ENCODE data around the gene UGDH. TPM values are rescaled to one million over a fixed set of nuclear protein-coding genes. Genes with fewer than 3 reads are reported as not detected.
A peak's percentile ranks its signal among the peaks of the same experiment; 100 is the strongest.
"Not testable (repeated sequence)": the region's sequence is repeated elsewhere in the genome, so short reads cannot be mapped to it uniquely, and the experiment has no call there.

The UGDH gene
- total RNA-seq, 4 donors from 2014 or later = 293 to 849 (median 479) TPM

DNA sequence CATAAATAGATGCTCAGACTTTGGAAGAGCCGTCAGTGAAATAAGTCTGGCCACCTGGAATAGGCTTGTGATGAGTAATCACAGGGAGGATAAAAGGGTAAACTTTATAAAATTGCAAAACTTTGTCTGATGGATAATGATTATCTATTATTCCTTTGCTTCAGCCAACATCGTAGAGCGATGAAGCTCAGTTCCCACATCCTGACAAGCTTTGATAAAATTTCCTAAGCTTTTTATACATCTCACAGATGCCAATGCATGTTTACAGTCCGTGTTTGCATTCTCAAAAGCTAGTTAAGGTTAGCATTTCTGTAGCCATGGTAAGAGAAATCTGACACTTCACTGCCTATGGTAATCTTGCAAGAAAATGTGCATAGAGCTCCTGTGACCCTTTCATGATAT is 15.4 kb upstream of the UGDH start:
- in situ Hi-C loops (cut with MboI; ENCODE audit: low pct_ligation_motif_present in 1 of 4, low pct_unique_long_range_greater_than_20kb in 1 of 4, low sequenced_read_pairs in 3 of 4) = no loop called here
- Histone ChIP-seq H3K9me3 (no peaks in the 10 kb centered on the region), H3K4me3 (no peak overlapping the region), H3K36me3 (no peaks in the 10 kb centered on the region), H3K4me1 (peaks cover 4 to 40% (median 13%) of the 10 kb centered on the region in 4 donors), H3K27ac (peak overlapping the region in 1 of 4 donors; percentile 67), H3K27me3 (no peaks in the 10 kb centered on the region)
- intact Hi-C loops (cut with DNase I; ENCODE audit: low total_unique reads) = no loop called here
- 55 to 62% methylated on average over 4 of the region's 4 CpGs for WGBS, 2 donors (ENCODE audit: low coverage in 1 of 2)
- no peak for DNase-seq
- TF ChIP-seq, protein P1, sequence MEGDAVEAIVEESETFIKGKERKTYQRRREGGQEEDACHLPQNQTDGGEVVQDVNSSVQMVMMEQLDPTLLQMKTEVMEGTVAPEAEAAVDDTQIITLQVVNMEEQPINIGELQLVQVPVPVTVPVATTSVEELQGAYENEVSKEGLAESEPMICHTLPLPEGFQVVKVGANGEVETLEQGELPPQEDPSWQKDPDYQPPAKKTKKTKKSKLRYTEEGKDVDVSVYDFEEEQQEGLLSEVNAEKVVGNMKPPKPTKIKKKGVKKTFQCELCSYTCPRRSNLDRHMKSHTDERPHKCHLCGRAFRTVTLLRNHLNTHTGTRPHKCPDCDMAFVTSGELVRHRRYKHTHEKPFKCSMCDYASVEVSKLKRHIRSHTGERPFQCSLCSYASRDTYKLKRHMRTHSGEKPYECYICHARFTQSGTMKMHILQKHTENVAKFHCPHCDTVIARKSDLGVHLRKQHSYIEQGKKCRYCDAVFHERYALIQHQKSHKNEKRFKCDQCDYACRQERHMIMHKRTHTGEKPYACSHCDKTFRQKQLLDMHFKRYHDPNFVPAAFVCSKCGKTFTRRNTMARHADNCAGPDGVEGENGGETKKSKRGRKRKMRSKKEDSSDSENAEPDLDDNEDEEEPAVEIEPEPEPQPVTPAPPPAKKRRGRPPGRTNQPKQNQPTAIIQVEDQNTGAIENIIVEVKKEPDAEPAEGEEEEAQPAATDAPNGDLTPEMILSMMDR (IDR thresholded peaks at IDR 0.05) = no peak
- TF ChIP-seq EP300 (IDR thresholded peaks at IDR 0.05; ENCODE audit: low read depth) (no peak), POLR2A (IDR thresholded peaks at IDR 0.05) (no peak), POLR2AphosphoS5 (IDR thresholded peaks at IDR 0.05) (no peak)

DNA sequence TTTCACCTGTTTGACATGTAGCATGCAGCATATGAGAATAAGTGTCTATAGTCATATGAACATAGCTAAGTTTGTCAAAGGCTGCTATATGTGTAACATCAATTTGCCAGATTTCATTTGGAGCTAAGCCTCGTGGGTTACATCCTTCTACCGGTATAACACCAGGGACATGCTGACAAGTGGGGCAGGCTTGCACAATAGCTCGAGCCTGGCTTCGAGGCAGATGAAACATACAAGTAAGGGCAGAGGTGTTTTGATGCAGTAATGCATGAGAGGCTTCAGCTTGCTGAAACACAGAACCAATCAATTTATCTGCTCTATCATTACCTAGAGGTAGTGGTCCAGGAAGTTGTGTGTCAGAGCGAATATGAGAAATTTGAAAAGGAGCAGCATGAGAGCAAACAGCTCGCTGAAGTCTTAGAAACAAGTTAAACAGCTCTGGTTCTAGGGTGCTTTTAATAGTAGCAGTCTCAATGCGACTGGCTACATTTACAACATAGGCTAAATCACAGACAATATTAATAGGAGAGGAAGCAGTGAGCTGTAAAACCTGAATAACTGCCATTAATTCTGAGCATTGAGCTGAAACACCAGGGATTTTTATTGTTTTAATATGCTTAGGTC is 14.9 kb upstream of the UGDH start:
- no peak for DNase-seq
- H3K27ac ChIP-seq = peak overlapping the region in 1 of 4 donors; percentile 67
- TF ChIP-seq POLR2AphosphoS5 (IDR thresholded peaks at IDR 0.05) (no peak), POLR2A (IDR thresholded peaks at IDR 0.05) (no peak), EP300 (IDR thresholded peaks at IDR 0.05; ENCODE audit: low read depth) (no peak)
- TF ChIP-seq, protein P1 (IDR thresholded peaks at IDR 0.05) = no peak
- in situ Hi-C loops (cut with MboI; ENCODE audit: low pct_ligation_motif_present in 1 of 4, low pct_unique_long_range_greater_than_20kb in 1 of 4, low sequenced_read_pairs in 3 of 4) (no loop called here), intact Hi-C loops (cut with DNase I; ENCODE audit: low total_unique reads) (no loop called here)
- H3K27me3 ChIP-seq = no peaks in the 10 kb centered on the region
- H3K36me3 ChIP-seq = no peaks in the 10 kb centered on the region
- peaks cover 4 to 40% (median 13%) of the 10 kb centered on the region in 4 donors for H3K4me1 ChIP-seq
- H3K9me3 ChIP-seq = no peaks in the 10 kb centered on the region
- WGBS, 2 donors (ENCODE audit: low coverage in 1 of 2) = 47 to 61% methylated on average over 7 of the region's 7 CpGs
- no peak overlapping the region for H3K4me3 ChIP-seq

DNA sequence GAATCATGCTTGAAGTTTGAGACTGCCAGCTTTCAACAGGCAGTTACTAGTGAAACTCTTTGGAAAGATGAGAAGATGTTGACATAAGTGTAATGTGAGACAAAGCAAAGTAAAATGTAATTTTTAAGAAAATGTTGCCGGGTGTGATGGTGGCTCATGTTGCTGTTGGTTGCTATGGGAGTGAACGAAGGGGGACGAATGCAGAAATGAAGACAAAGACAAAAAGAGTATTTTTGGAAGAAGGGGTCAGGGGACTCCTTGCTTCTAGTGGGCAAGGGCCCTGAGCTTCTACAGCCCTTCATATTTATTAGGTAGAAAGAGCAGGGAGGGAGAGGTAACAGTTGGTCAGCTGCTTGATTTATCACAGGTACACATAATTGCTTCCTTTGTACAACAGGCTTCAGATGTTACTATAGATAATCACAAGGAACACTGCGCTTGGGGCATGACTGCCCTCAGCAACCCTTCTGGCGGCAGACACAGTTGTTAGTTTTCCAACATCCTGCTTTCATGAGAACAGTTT is 11.9 kb upstream of the UGDH start:
- Histone ChIP-seq H3K4me3 (no peak overlapping the region), H3K27ac (peak overlapping the region in 3 of 4 donors; percentile 2 to 35 (median 13)), H3K36me3 (no peaks in the 10 kb centered on the region), H3K4me1 (peaks cover 0 to 29% (median 9%) of the 10 kb centered on the region in 4 donors), H3K9me3 (no peaks in the 10 kb centered on the region), H3K27me3 (no peaks in the 10 kb centered on the region)
- 82 to 85% methylated on average over 5 of the region's 5 CpGs for WGBS, 2 donors (ENCODE audit: low coverage in 1 of 2)
- DNase-seq = no peak
- in situ Hi-C loops (cut with MboI; ENCODE audit: low pct_ligation_motif_present in 1 of 4, low pct_unique_long_range_greater_than_20kb in 1 of 4, low sequenced_read_pairs in 3 of 4) = no loop called here
- TF ChIP-seq, protein P1 (IDR thresholded peaks at IDR 0.05) = no peak
- TF ChIP-seq POLR2A (IDR thresholded peaks at IDR 0.05) (no peak), EP300 (IDR thresholded peaks at IDR 0.05; ENCODE audit: low read depth) (no peak), POLR2AphosphoS5 (IDR thresholded peaks at IDR 0.05) (no peak)
- intact Hi-C loops (cut with DNase I; ENCODE audit: low total_unique reads) = no loop called here

DNA sequence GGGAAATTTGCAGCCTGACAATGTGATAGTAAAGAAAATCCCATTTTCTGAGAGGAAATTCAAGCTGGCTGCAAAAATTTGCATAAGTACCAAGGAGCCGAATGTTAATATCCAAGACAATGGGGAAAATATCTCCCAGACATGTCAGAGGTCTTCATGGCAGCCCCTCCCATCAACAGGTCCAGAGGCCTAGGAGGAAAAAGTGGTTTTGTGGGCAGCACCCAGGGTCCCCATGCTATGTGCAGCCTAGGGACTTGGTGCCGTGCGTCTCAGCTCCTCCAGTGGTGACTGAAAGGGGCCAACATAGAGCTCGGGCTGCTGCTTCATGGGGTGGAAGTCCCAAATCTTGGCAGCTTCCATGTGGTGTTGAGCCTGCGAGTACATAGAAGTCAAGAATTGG is 6.3 kb upstream of the UGDH start:
- peaks cover 6 to 12% (median 9%) of the 10 kb centered on the region in 4 donors for H3K4me1 ChIP-seq
- no peaks in the 10 kb centered on the region for H3K9me3 ChIP-seq
- no peaks in the 10 kb centered on the region for H3K27me3 ChIP-seq
- no peak for TF ChIP-seq EP300 (IDR thresholded peaks at IDR 0.05; ENCODE audit: low read depth)
- no peak for TF ChIP-seq POLR2A (IDR thresholded peaks at IDR 0.05)
- no peak for TF ChIP-seq POLR2AphosphoS5 (IDR thresholded peaks at IDR 0.05)
- TF ChIP-seq, protein P1 (IDR thresholded peaks at IDR 0.05) = no peak
- H3K36me3 ChIP-seq = peaks cover 0 to 15% (median 0%) of the 10 kb centered on the region in 4 donors
- no peak overlapping the region for H3K27ac ChIP-seq
- intact Hi-C loops (cut with DNase I; ENCODE audit: low total_unique reads) (no loop called here), in situ Hi-C loops (cut with MboI; ENCODE audit: low pct_ligation_motif_present in 1 of 4, low pct_unique_long_range_greater_than_20kb in 1 of 4, low sequenced_read_pairs in 3 of 4) (no loop called here)
- H3K4me3 ChIP-seq = no peak overlapping the region
- DNase-seq = no peak
- 98 to 100% methylated on average over 3 to 5 of the region's 5 CpGs for WGBS, 2 donors (ENCODE audit: low coverage in 1 of 2)

DNA sequence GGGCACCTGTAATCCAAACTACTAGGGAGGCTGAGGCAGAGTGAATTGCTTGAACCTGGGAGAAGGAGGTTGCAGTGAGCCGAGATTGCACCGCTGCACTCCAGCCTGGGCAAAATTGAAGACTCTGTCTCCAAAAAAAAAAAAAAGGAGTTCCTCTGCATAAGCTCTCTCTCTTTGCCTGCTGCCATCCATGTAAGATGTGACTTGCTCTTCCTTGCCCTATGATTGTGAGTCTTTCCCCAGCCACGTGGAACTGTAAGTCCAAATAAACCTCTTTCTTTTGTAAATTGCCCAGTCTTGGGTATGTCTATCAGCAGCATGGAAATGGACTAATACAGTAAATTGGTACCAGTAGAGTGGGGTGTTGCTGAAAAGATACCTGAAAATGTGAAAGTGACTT is 5.0 kb upstream of the UGDH start:
- intact Hi-C loops (cut with DNase I; ENCODE audit: low total_unique reads); in situ Hi-C loops (cut with MboI; ENCODE audit: low pct_ligation_motif_present in 1 of 4, low pct_unique_long_range_greater_than_20kb in 1 of 4, low sequenced_read_pairs in 3 of 4); H3K27ac ChIP-seq; DNase-seq; H3K27me3 ChIP-seq; H3K4me3 ChIP-seq; H3K9me3 ChIP-seq: not testable (repeated sequence)
- WGBS, 2 donors (ENCODE audit: low coverage in 1 of 2) = 80% methylated on average over 2 to 3 of the region's 3 CpGs
- Histone ChIP-seq H3K36me3 (peaks cover 0 to 15% (median 0%) of the 10 kb centered on the region in 4 donors), H3K4me1 (peaks cover 7 to 18% (median 15%) of the 10 kb centered on the region in 4 donors)

Measured in transverse colon (tissue), 4 donors.